NCI-H526 (cell line): ENCODE measurements around the gene TRIM7.
"Not testable (repeated sequence)": the region's sequence is repeated elsewhere in the genome, so short reads cannot be mapped to it uniquely, and the experiment has no call there.

Experiments
- DNase-seq, 2 experiments: peaks; one replicate each; lab custom pipeline; 2025; lab: John Stamatoyannopoulos, UW

The TRIM7 gene

GRCh38 chr5:181151146-181151545 is 53.9 kb downstream of the TRIM7 start:
- no peak for DNase-seq

DNA sequence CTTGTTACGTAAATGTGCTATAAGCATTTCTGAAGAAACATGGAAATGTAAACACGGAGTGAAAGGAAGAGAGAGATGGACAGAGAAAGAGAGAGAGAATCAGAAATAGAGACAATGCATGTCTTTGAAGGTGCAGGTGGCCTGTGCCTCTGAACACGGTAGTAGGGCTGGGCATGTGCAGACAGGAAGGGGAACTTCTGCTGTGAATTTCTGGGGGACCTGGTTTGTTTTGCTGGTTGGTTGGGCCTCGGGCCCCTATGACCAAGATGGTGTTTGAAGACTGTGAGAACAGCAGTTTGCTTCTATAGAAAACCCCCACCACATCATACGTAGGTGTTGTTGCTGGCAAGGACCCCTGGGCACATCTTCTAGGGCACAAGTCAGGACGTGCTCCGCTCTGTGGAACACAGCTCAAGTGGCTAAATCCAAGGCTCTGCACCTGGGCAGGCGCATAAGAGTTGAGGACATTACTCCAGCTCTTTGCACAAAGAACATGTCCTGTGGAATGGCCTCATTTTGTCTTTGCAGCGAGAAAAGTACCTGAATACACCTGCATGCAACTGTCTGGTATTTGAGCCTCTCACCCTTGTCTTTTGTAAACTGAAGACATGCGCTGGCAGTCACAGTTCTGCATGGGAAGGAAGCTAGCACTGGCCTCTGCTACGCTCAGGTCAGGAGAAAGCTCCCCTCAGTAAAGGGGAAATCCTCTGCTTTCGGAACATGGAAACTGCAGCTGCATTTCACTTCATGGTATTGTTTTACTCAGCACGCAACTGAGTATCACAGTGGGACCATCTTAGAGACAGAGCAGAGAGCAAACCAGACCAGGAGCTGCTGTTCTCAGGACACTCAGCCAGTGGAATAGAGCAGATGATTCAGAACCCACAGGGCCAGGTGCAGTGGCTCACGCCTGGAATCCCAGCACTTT is 54.9 kb downstream of the TRIM7 start:
- DNase-seq: no peak

GRCh38 chr5:181149355-181149754 is 55.6 kb downstream of the TRIM7 start:
- DNase-seq: no peak

GRCh38 chr5:181146927-181147636 is 57.9 kb downstream of the TRIM7 start, which contains the start of gene OR2V2:
Gene OR2V2, plus strand, starts transcription at chr5:181147586. Its CDS starts 7,357 bp downstream, at chr5:181154943.
- not testable (repeated sequence) for DNase-seq

DNA sequence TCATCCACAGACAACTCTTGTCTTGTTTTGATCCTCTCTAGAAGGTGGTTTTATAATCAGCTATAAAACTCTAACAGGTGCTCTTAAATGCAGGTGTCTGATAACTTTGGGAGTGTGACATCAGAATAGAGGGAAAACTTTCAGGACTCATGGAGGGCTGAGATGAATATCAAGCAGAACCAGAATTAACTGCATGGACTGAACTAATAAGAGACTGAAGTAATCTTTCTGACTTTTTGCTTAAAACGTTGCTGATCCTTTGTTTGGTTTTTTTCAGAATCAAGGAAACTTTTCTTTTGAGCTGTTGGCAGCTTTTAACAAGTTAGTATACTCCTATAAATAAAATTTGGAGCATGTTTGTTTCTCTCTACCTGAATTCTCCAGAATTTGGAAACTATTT is 59.9 kb downstream of the TRIM7 start:
- no peak for DNase-seq
